HUES64 (cell line): ENCODE data around the gene BCOR.
A peak's percentile ranks its signal among the peaks of the same experiment; 100 is the strongest.

Experiments
- H3K27ac ChIP-seq: 2 replicates; pipeline ENCODE4 v1.7.0; 2013; ENCODE audit warnings: low read depth, low read length, inconsistent platforms
- H3K27me3 ChIP-seq: 2 replicates; pipeline ENCODE4 v1.6.1; 2013; ENCODE audit warnings: mild to moderate bottlenecking, low read length; ENCODE audit not compliant: insufficient read depth
- H3K36me3 ChIP-seq: 2 replicates; pipeline ENCODE4 v1.6.1; 2013; ENCODE audit warnings: mild to moderate bottlenecking, low read length; ENCODE audit not compliant: insufficient read depth
- H3K4me1 ChIP-seq: 2 replicates; pipeline ENCODE4 v1.6.1; 2013; ENCODE audit warnings: mild to moderate bottlenecking, low read length, moderate library complexity; ENCODE audit not compliant: insufficient read depth
- H3K4me3 ChIP-seq: 2 replicates; pipeline ENCODE4 v1.5.1; 2013; ENCODE audit warnings: mild to moderate bottlenecking, low read length, moderate library complexity
- H3K9ac ChIP-seq: 2 replicates; pipeline ENCODE4 v1.6.1; 2013; ENCODE audit warnings: mild to moderate bottlenecking, low read depth, low read length
- H3K9me3 ChIP-seq: 2 replicates; pipeline ENCODE4 v1.6.1; 2013; ENCODE audit warnings: low read depth, low read length; ENCODE audit not compliant: insufficient read depth
- WGBS: fragments of 150-250, 120-280 bp; methylation state at CpG from one replicate; pipeline ENCODE4 v1.1.7; 2013; ENCODE audit warnings: missing lambda C conversion rate; 5-methylcytosine and 5-hydroxymethylcytosine counted together

BCOR gene

GRCh38 chrX:40104630-40104984 lies 6.8 kb upstream of the BCOR start:
- 0% methylated on average over 39 of the region's 39 CpGs for WGBS
- Histone ChIP-seq H3K36me3 (no peaks in the 10 kb centered on the region), H3K27me3 (peaks cover 52% of the 10 kb centered on the region), H3K27ac (no peak overlapping the region), H3K4me3 (peak overlapping the region; percentile 57), H3K9ac (peak overlapping the region; percentile 50; the same call in 1 of the 2 replicates), H3K4me1 (peaks cover 29% of the 10 kb centered on the region), H3K9me3 (no peaks in the 10 kb centered on the region)

DNA sequence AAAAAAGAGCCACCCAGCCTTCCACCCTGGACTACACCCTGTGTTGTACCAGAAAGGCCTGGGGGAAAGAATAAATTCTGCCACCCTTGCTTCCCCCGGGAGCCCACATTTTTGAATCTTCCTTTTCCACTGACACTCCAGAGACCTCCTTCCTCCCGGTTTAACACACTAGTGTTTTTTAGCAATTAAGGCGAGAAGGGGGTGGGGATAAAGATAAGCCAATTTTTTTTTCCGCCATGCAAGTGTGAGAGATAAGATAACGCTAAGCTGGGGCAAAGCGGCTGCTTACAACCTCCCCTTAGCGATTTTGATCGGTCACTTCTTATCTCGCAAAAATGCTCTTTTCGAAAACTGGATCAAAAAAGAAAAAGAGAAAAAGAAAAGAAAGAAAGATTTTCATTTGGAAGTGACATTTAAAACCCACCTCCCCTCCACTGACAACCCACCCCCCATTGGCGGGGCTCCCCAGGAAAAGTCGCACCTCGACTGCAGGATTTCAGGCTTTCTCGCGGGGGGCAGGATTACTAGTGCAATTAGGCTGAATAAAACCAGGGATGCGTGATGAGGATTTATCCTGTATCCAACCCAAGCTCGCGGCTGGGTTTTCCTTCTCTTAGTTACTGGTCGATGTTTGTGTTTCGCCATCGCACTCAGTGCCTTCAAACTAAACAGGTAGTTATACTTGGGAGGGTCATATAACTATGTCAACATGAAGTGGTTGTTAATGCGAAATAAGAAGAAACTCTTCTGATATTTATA lies 6.0 kb upstream of the BCOR start:
- WGBS = 7% methylated on average over 11 of the region's 22 CpGs
- Histone ChIP-seq H3K9ac (no peak overlapping the region; the same call in 1 of the 2 replicates), H3K4me1 (peaks cover 30% of the 10 kb centered on the region), H3K27me3 (peaks cover 57% of the 10 kb centered on the region), H3K9me3 (no peaks in the 10 kb centered on the region), H3K36me3 (no peaks in the 10 kb centered on the region), H3K27ac (no peak overlapping the region), H3K4me3 (peak overlapping the region; percentile 57)

DNA sequence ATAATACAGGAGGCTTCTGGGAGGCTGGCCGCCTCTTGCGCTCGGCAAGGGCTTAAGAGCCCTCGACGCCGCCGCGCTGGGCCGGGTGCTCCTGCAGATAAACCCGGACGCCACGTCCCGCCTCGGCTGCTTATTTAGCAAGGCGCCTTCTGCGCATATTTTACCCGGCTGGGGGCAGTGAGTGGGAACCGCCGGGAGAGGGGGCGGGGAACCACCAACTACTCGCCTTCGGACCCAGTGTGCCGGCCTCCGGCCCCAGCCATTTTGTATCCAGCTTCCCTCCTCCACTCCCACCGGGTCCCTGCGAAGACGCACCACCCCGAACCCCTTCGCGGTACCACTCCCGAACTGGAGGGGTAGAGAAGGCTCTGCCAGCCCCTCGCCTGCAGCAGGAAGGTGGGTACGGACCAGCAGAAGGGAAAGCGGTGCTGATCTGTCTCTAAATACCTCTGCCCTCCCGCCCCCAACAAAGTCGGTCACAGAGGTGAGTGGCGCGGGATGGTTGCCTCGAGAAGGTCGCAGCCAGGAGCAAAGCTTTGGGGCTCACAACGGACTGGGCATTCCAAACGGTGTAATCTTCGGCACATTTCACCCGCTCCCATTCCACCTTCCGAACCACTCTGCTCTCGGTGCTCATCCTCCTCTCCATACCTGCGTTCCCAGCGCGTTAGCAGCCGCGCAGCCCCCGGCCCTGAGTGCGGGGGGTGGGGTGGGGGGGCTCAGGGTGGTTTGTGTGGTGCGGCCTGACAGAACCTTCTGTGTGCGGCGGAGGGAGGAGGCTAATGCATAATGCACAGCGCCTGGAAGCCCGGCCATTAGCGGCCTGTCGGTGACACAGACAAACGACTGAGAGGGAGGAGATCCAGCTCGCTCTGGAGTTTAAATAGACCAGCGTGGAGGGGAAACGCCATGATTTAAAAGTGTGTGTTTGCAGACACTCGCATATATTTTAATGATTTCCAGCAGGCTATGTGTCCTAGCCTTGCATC lies 4.9 kb upstream of the BCOR start:
- Histone ChIP-seq H3K36me3 (no peaks in the 10 kb centered on the region), H3K27ac (no peak overlapping the region), H3K9ac (peak overlapping the region; percentile 49), H3K9me3 (no peaks in the 10 kb centered on the region), H3K27me3 (peaks cover 57% of the 10 kb centered on the region), H3K4me1 (peaks cover 30% of the 10 kb centered on the region), H3K4me3 (peak overlapping the region; percentile 57)
- 2% methylated on average over 59 of the region's 65 CpGs for WGBS

GRCh38 chrX:40101430-40101802 lies 3.7 kb upstream of the BCOR start:
- H3K27me3 ChIP-seq = peaks cover 52% of the 10 kb centered on the region
- no peaks in the 10 kb centered on the region for H3K36me3 ChIP-seq
- peak overlapping the region; percentile 33 for H3K4me3 ChIP-seq
- WGBS = 33% methylated on average over 9 of the region's 9 CpGs
- H3K9me3 ChIP-seq = no peaks in the 10 kb centered on the region
- H3K9ac ChIP-seq = no peak overlapping the region
- no peak overlapping the region; the same call in 1 of the 2 replicates for H3K27ac ChIP-seq
- peaks cover 30% of the 10 kb centered on the region for H3K4me1 ChIP-seq

DNA sequence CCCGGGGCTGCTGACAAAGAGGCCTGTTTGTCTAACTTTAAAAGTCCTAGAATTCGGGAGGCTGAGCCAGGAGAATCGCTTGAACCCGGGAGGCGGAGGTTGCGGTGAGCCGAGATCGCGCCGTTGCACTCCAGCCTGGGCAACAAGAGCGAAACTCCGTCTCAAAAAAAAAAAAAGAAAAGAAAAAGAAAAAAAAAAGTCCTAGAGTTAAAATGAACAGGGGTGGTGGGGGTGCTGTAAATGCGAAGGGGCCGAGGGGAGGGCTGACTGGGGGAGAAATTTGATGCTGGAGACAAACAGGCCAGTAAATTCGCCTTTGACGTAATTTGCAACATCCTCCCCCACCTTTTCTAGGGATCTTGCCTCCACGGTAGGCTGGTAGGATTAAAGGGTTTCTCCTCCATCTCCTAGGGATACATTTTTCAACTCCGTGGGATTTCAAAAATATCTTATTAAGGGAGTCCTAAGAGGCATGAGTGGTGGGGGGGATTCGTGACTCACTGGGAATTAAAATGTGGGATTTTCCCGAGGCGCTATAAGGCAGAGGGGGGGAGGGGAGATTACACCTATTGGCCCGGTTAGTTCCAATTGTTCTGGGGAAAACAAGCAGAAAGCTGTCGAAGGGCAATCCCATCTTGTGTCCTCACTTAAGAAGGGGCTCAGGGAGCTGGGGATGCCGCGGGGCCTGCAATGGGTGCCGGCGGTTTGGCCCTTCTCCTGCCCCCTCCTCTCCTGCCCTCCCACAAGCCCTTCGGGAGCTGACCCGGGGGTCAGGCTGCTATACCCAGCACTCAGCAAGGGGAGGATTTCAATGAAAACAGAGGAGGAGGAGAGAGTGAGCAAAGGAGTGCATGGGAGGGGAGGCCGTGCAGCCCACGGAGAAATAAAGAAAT lies 3.0 kb upstream of the BCOR start:
- 2% methylated on average over 22 of the region's 31 CpGs for WGBS
- Histone ChIP-seq H3K27ac (no peak overlapping the region; the same call in 1 of the 2 replicates), H3K9me3 (no peaks in the 10 kb centered on the region), H3K4me1 (peaks cover 30% of the 10 kb centered on the region), H3K36me3 (no peaks in the 10 kb centered on the region), H3K4me3 (peak overlapping the region; percentile 33), H3K27me3 (peaks cover 52% of the 10 kb centered on the region), H3K9ac (no peak overlapping the region)

DNA sequence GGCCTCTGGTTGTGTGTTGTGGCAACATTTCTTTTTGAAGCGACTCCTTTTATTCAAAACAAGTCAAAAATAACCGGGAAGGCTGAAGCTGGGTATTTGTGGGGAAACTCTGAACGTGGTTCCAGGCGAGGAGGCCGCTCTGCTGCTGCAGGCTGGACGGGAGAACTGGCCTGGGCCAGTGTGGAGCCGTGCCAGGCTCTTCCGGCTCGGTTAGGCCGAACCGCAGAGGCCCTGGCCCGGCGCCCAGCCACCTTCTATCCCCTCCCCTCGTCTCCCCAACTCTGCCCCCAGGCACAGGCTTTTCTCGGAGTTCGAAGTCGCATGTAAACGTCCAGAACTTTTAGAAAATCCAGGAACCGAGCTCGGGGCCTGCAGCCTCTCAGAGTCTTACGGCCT lies 2.4 kb upstream of the BCOR start:
- Histone ChIP-seq H3K27me3 (peaks cover 52% of the 10 kb centered on the region), H3K9me3 (no peaks in the 10 kb centered on the region), H3K4me3 (peak overlapping the region; percentile 24; the same call in 1 of the 2 replicates), H3K27ac (peak overlapping the region; percentile 55; the same call in 1 of the 2 replicates), H3K9ac (0 out of 2 replicates have a peak overlapping the region, but pooled peaks have one; percentile 5), H3K36me3 (no peaks in the 10 kb centered on the region), H3K4me1 (peaks cover 30% of the 10 kb centered on the region)
- 1% methylated on average over 20 of the region's 21 CpGs for WGBS

DNA sequence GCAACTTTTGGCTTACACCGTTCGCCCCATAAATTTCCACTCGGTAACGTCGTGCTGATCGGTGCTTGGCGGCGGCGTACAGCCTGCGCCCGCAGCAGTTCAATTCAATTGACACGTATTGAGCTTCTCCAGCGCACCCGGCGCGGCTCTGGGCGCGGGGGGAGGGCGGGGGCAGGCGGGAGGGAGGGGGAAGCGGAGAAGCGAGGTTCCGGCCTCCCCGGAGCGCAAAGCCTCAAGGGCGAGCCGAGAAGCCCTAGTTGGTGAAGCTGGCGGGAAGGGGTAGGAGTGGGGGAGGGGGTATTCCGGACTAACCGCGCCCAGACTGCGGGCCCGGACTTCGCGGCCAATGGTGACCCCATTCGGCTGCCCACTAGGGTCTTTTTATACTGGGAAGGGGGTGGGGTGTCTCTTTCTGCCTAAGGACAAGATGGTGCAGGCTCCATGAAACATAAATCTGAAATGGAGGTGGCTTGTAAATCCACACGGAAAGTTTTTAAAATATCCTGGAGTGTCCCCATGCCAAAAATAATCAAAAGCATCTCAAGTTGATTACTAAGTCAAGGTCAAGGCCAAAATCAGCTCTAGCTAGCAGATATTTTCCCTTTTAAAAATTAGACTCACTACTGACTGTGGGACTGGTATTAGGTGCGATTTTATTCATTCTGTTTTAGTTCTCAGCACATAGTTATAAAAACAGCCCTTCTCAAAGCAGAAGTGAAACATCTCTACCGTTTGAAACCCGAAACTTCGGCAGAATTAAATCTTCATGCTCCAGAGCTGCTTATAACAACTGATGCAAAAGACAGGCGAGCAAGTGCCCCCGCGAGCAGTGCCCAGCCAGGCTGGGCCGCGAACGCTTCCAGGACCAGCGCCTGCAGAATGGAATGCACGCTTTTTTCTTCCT lies 1.5 kb upstream of the BCOR start:
- 1% methylated on average over 32 of the region's 49 CpGs for WGBS
- Histone ChIP-seq H3K27me3 (peaks cover 47% of the 10 kb centered on the region), H3K4me1 (peaks cover 30% of the 10 kb centered on the region), H3K4me3 (peak overlapping the region; percentile 65), H3K9ac (no peak overlapping the region), H3K36me3 (no peaks in the 10 kb centered on the region), H3K9me3 (no peaks in the 10 kb centered on the region), H3K27ac (no peak overlapping the region)

DNA sequence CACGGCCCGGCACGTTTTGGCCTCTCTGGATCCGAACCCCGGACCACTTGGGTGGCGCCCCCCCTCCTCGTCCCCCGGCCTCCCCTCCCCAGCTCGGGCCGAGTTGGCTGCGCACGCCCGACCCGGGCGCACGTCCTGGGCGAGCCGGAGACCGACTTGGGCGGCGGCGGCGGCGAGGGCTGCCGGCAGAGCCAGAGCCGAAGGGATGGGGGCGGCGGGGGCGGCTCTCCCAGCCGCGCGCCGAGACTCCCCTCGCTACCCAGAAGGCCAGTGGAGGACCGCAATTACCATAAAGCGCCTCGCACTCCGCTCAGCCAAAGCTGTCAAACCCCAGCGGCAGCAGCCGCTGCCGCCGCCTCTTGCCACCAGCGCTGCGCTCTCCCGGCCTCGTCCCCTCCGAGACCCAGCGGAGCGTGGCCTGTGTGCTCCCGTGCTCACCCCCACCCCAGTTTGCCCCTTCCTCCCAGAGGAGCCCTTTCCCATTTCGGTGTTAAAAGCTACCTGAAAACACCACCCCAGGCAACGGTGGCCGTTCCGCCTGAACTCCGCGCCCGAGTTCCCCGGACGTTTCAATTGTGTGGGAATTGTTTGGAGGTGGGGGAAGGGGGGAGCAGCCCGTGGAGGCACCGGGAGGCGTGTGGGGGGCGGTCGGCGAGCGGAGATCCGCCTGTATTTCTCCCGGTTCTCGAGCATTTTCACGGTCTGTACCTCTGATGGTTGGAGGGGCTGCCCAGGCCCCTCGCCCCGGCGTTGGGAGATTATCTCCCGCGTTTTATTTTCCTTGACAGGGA lies 701 bp upstream of the BCOR start:
- peak overlapping the region; percentile 65; the same call in 1 of the 2 replicates for H3K27ac ChIP-seq
- H3K9me3 ChIP-seq = no peaks in the 10 kb centered on the region
- H3K36me3 ChIP-seq = no peaks in the 10 kb centered on the region
- H3K4me1 ChIP-seq = peaks cover 23% of the 10 kb centered on the region
- WGBS = under 1% methylated on average over 70 of the region's 75 CpGs
- peaks cover 43% of the 10 kb centered on the region for H3K27me3 ChIP-seq
- H3K9ac ChIP-seq = no peak overlapping the region
- H3K4me3 ChIP-seq = peak overlapping the region; percentile 65

GRCh38 chrX:40097141-40097503 lies 636 bp downstream of the BCOR start:
- Histone ChIP-seq H3K27me3 (peaks cover 36% of the 10 kb centered on the region), H3K9ac (no peak overlapping the region), H3K9me3 (no peaks in the 10 kb centered on the region), H3K27ac (no peak overlapping the region; the same call in 1 of the 2 replicates), H3K36me3 (no peaks in the 10 kb centered on the region), H3K4me3 (peak overlapping the region; percentile 65), H3K4me1 (peaks cover 17% of the 10 kb centered on the region)
- WGBS = under 1% methylated on average over 32 of the region's 42 CpGs
